Ishikawa (cell line): ENCODE results near the gene JPH2.

ENCODE experiments used
- RAD21 ChIP-seq: IDR thresholded peaks from 2 replicates; pipeline ENCODE4 v1.6.1; 2012; ENCODE audit warnings: low read depth
- TF ChIP-seq, protein P1 (sequence below): IDR thresholded peaks from 2 replicates; pipeline ENCODE4 v1.6.1; 2012; ENCODE audit warnings: low read depth, mild to moderate bottlenecking

DNA sequence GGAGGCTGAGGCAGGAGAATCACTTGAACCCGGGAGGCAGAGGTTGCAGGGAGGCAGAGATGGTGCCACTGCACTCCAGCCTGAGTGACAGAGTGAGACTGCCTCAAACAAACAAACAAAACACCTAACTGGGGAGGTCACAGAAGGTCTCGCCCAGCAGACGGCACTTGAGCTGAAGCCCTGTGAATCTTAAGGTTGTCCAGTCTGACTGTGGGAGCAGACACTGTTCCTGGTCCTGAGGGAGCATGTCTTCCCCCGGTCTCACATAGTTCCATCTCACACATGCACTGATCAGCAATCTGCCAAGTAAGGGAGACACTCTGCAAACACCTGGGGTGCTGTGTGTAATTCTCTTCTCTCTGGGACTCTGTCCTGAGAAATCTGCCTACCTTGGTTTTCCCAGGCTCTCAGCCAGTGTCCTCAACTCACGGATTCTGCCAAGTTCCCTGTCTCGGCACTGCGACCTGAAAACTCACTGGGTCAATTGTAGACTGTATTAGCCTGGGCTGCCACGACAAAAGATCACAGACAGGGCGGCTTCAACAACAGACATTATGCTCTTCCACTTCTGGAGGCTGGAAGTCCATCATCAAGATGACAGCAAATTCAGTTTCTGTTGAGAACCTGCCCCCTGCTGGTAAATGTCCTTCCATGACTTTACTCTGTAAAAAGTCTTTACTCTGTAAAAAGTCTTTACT, 94.3 kb downstream of the JPH2 start:
- TF ChIP-seq RAD21, result peak; percentile 53
- TF ChIP-seq, protein P1, sequence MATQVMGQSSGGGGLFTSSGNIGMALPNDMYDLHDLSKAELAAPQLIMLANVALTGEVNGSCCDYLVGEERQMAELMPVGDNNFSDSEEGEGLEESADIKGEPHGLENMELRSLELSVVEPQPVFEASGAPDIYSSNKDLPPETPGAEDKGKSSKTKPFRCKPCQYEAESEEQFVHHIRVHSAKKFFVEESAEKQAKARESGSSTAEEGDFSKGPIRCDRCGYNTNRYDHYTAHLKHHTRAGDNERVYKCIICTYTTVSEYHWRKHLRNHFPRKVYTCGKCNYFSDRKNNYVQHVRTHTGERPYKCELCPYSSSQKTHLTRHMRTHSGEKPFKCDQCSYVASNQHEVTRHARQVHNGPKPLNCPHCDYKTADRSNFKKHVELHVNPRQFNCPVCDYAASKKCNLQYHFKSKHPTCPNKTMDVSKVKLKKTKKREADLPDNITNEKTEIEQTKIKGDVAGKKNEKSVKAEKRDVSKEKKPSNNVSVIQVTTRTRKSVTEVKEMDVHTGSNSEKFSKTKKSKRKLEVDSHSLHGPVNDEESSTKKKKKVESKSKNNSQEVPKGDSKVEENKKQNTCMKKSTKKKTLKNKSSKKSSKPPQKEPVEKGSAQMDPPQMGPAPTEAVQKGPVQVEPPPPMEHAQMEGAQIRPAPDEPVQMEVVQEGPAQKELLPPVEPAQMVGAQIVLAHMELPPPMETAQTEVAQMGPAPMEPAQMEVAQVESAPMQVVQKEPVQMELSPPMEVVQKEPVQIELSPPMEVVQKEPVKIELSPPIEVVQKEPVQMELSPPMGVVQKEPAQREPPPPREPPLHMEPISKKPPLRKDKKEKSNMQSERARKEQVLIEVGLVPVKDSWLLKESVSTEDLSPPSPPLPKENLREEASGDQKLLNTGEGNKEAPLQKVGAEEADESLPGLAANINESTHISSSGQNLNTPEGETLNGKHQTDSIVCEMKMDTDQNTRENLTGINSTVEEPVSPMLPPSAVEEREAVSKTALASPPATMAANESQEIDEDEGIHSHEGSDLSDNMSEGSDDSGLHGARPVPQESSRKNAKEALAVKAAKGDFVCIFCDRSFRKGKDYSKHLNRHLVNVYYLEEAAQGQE, result no peak
